Activated CD8-positive, alpha-beta memory T cell treated with anti-CD3 and anti-CD28 coated beads, Interleukin-2, amount 50 U/mL, for 4 hours (primary cell): ENCODE measurements around the gene NTN4.
"Not testable (repeated sequence)": the region's sequence is repeated elsewhere in the genome, so short reads cannot be mapped to it uniquely, and the experiment has no call there.

ENCODE experiments used
- DNase-seq: peaks from one replicate; pipeline ENCODE4 v3.0.0-alpha.2; 2020

NTN4 gene

GRCh38 chr12:95790033-95790916, at the start of gene NTN4:
Gene NTN4, minus strand, starts transcription at chr12:95790764. Its CDS starts 455 bp downstream, at chr12:95790309.
- peak; percentile 20 for DNase-seq

DNA sequence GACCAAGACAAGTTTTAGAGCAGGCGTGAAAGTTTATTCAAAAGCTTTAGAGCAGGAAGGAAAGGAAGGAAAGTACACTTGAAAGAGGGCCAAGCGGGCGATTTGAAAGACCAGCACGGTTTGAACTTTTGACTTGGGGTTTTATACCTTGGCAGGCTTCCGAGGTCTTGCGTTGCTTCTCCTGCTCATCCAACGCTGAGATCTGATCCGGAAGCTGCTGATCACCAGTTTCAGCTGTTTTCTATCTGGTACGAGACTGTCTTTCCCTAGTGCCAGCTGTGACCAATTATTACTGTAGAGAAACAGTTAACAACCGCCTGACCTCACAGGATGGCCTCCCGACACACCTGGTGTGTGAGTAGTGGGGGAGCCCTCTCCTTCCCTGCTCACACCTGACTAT, 47.6 kb upstream of the NTN4 start:
- no peak for DNase-seq

GRCh38 chr12:95837240-95838038, 46.9 kb upstream of the NTN4 start:
- DNase-seq, result no peak

- DNase-seq, result no peak
Measured at GRCh38 chr12:95836630-95837239, 46.2 kb upstream of the NTN4 start.

DNA sequence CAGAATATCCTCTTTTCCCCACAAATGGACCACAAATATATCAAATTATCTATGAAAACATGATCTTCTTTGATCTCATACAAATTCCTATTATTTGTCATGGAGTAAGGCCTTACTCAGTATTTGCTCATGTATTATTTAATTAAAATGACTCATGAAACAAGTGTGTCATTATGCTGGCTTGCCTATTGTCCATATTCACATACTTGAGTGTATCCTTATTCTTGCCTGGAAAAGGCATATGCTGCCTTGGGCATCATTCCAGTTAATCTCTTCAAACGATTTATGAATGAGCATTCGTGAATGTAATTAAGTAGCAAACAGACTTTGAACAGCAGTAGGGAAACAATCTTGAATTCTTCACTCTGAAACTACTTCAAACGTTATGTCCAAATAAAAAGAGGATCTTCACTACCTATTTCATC, 45.6 kb upstream of the NTN4 start:
- no peak for DNase-seq

- DNase-seq, result no peak
Measured at GRCh38 chr12:95834572-95834971, 44.0 kb upstream of the NTN4 start.

- DNase-seq, result no peak
Measured at GRCh38 chr12:95830335-95831089, 39.9 kb upstream of the NTN4 start.

DNA sequence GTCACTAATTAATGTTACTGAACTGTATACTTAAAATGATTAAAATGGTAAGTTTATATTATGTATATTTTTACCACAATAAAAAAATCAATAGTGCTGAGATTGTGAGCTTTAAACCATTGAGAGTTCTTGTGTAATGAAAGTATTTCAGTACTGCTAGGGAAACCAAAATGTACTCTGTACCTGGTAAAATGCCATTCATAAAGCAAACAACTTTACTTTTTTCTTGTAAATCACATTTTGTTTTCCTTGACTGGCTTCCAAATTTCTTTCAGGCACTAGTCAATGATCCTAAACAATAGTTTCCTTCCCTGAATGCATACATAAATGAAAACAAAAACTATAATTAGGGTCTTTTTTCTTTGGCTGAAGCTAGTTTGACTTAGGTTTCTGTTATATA, 38.8 kb upstream of the NTN4 start:
- DNase-seq, result no peak

DNA sequence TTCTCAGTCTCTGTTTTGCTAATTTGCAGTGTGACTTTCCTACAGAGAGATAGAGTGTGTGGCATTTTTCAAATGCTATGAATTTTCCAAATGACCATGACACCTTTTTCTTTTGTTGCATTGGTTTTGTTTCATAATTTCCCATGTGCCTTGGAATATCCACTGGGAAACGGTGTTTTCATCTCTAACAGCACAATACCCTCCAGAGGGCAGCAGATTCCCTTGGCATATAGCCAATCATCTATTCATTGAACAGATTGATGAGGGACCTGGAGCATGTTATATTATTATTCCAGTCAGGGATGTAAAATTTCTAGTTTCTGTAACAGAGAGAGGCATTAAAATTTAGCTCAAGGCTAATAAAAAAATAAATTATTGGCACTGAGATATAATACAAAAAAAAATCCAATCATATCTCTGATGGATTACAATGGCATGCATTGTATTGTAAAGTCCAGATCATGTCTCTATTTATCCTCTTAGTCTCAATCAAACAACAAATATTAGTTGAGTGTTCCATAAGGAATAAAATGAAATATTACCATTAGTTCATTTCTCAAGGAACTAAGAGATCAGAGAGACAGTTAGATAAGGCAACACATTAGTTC, 29.6 kb upstream of the NTN4 start:
- no peak for DNase-seq

GRCh38 chr12:95815632-95816212, 25.2 kb upstream of the NTN4 start:
- DNase-seq, result no peak

DNA sequence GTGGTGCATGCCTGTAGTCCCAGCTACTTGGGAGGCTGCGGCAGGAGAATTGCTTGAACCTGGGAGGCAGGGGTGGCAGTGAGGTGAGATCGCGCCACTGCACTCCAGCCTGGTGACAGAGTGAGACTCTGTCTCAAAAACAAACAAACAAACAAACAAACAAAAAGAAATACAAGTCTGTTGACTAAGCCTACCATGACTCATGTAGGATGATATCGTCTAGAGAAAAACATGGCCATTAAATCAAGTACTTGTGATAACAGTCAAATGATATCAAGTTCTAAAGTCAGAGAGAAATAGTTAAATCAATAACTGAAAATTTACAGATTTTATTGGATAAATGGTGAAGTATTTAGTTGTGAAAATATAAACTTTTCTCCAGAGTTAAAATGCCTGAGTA, 21.6 kb upstream of the NTN4 start:
- DNase-seq, result not testable (repeated sequence)

- DNase-seq, result no peak
Measured at GRCh38 chr12:95810411-95810810, 19.8 kb upstream of the NTN4 start.

DNA sequence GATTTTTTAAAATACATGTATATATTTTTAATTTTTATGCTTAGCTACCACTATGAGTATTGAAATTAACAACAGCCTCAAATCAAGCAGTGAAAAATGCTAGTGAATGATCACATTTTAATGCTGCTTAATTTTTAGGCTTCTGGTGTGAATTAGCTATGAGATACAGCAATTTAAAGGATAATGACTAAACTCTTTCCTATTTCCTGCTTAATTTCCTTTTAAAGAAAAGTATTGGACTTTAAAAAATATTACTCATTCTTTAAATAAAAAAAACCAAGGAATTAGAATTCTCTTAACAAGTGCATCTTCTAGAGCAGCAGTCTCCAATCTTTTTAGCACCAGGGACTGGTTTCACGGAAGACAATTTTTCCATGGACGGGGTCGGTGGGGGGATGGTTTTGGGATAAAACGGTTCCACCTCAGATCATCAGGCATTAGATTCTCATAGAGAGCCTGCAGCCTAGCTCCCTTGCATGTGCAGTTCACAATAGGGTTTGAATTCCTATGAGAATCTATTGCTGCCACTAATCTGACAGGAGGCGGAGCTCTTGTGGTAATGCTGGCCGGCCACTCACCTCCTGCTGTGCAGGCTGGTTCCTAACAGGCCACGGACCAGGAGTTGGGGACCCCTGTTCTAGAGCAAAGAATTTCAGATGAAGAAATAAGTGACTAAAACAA, 18.6 kb upstream of the NTN4 start:
- no peak for DNase-seq

DNA sequence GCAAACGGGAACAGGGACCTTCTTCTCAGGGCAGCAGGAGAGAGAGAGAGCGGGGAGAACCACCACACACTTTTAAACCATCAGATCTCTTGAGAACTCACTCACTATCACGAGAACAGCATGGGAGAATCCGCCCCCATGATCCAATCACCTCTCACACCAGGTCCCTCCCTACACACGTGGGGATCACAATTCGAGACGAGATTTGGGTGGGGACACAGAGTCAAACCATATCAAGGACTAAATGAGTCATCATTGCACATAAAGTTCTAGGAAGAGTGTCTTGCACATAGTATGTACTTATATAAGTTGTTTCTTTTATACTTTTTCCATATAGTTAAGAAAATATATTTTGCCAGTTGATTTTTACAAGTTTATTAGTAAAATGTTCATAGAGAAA, 17.6 kb upstream of the NTN4 start:
- DNase-seq, result no peak

DNA sequence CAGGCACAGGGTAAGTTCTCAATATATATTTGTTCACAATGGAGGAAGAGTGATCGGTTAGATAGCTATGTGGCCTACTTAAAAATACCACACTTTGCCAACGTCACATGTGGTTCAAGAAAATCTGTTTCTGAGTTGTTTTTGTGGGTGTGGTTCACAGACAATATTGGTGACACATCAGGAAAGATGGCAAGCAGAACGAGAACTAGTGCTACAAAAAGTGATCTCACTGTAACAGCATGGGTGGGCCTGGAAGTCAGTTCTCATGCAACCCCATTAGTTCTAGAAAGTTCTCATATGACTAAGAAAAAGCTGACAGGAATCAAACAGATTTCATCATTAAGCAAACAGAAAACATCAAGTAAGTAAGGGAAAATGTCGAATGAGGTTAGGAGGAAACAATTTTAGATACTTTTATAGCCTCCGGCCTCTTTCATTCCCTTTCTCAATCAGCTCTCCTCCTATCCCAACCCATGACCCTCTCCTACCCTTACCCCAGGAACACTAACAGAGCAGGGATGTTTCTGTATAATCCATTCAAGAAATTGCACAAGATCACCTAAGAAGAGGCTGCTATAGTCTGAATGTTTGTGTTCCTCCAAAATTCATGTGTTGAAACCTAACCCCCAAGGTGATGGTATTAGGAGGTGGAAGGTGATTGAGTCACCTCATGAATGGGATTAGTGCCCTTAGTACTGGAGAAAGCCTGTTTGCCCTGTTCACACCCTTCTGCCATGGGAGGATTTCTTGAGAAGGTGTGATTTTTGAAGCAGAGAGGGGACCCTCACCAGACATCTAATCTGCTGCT, 15.5 kb upstream of the NTN4 start:
- DNase-seq, result no peak

DNA sequence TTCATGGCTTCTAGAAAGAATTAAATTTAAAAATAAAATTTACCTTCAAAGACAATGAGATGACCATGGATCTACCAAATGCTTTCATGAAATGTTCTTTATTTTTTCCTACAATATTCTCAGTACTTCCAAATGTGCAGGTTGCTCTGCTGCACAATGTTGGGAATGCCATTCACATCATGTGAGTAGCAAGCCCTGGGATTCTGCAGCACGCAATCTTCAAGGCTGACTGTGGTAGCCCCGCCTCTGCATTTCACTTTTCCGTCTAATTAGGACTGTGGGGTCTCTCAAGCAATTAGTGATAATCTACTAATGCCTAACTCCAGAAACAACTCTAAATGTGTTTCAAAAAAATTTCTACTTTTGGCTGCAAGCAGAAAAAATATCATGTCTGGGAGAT, 13.7 kb upstream of the NTN4 start:
- no peak for DNase-seq

DNA sequence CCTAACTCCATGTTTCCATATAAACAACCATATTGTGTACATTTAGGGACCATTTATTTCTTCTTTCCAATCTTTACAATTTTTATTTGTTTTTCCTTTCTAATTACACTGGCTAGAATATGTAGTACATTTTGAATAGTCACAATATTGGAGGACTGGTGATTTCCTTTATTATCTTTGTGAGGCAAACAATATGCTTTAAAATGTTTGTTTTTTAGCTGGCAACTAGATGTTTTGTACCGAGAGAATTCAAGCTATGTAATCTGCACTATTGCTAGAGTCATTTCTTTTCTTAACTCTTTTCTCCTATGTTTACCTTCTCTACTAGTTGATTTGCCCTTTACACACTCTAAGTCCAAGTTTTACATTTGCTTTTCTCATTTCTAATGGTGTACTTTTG, 13.3 kb upstream of the NTN4 start:
- no peak for DNase-seq

DNA sequence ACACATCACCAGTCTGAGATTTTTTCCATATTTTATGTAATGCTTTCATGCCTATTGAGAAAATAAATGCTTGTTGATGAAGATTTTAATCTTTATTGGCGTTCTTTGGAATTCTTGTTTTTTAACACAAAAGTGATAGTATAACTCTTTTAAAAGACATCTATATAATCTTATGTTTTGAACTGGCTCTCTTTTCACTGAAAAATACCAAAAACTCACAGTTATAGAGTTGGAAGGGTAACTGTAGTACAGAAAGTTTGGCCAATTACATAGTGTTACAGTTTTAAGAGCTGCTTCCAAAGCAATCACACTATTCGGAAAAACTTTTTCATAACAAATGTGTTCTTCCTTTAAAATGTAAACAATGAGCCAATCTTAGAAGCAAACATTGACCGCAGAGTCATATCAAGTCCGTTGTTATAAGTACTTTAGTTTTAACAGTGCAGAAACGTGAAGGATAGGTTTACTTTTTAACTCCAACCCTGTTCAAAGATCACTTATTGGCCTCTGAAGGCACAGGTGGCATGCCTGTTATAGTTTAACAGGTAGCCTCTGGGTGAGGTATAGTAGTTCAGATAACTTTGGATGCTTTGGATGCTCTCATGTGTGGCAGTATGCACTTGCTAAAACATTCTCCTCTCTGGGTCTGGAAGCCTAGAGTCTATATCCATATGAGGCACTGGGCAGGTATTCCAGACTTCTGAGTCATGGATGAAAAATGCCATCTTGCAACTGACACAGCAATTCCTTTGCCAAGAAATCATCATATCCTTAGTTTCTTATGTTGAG, 12.1 kb upstream of the NTN4 start:
- no peak for DNase-seq

GRCh38 chr12:95796982-95797289, 6.4 kb upstream of the NTN4 start:
- no peak for DNase-seq
